Stimulated activated CD4-positive, alpha-beta T cell treated with anti-CD3 and anti-CD28 coated beads, Interleukin-1b, Interleukin-23, amount 100 ng/mL, for 48 hours (primary cell): ENCODE results near the gene GARS1.
"Not testable (repeated sequence)": the region's sequence is repeated elsewhere in the genome, so short reads cannot be mapped to it uniquely, and the experiment has no call there.

Source experiments
- DNase-seq: peaks from one replicate; pipeline ENCODE4 v3.0.0-alpha.2; 2020

GARS1 gene

GRCh38 chr7:30633223-30633622, 38.5 kb downstream of the GARS1 start:
- DNase-seq, result no peak

- no peak for DNase-seq
These were observed 39.5 kb downstream of the GARS1 start for GRCh38 chr7:30634193-30634626.

- DNase-seq, result no peak
These were observed 40.0 kb downstream of the GARS1 start for GRCh38 chr7:30634634-30635201.

GRCh38 chr7:30635798-30636197, 41.1 kb downstream of the GARS1 start:
- DNase-seq, result no peak

GRCh38 chr7:30642322-30642721, 47.6 kb downstream of the GARS1 start:
- not testable (repeated sequence) for DNase-seq

- DNase-seq, result no peak
These were observed 48.1 kb downstream of the GARS1 start for GRCh38 chr7:30642789-30643188.

GRCh38 chr7:30644286-30644955, 49.7 kb downstream of the GARS1 start:
- no peak for DNase-seq

- DNase-seq, result no peak
These were observed 51.0 kb downstream of the GARS1 start for GRCh38 chr7:30645661-30646060.

GRCh38 chr7:30646154-30646553, 51.5 kb downstream of the GARS1 start:
- no peak for DNase-seq

- no peak for DNase-seq
These were observed 53.1 kb downstream of the GARS1 start for GRCh38 chr7:30647589-30648364.

- DNase-seq, result no peak
These were observed 54.3 kb downstream of the GARS1 start for GRCh38 chr7:30648744-30649540.

- no peak for DNase-seq
These were observed 55.2 kb downstream of the GARS1 start for GRCh38 chr7:30649717-30650420.

- no peak for DNase-seq
These were observed 55.7 kb downstream of the GARS1 start for GRCh38 chr7:30650421-30650808.

GRCh38 chr7:30652132-30652531, 57.5 kb downstream of the GARS1 start:
- no peak for DNase-seq

- no peak for DNase-seq
These were observed 58.3 kb downstream of the GARS1 start for GRCh38 chr7:30652698-30653641.

GRCh38 chr7:30654296-30655090, 59.8 kb downstream of the GARS1 start:
- DNase-seq, result no peak

- no peak for DNase-seq
These were observed 60.7 kb downstream of the GARS1 start for GRCh38 chr7:30655096-30655970.

- DNase-seq, result no peak
These were observed 61.6 kb downstream of the GARS1 start for GRCh38 chr7:30656006-30656957.
